MM.1S (cell line): ENCODE measurements around the gene NTM.

Experiments used
- DNase-seq: peaks from one replicate; pipeline ENCODE4 v3.0.0-alpha.2; 2015
- H2AFZ ChIP-seq: fragments of 300-600 bp; sonication (generic); 2 replicates; pipeline ENCODE4 v1.6.0; 2016; ENCODE audit warnings: antibody characterized with exemption, low read length
- H3F3A ChIP-seq: fragments of 300-600 bp; sonication (generic); 2 replicates; pipeline ENCODE4 v1.6.1; 2016; ENCODE audit warnings: mild to moderate bottlenecking, antibody characterized with exemption, low read length, moderate library complexity, mixed read lengths; ENCODE audit not compliant: insufficient read depth
- H3K27ac ChIP-seq: fragments of 300-600 bp; sonication (generic); 2 replicates; pipeline ENCODE4 v1.5.1; 2016; ENCODE audit warnings: mild to moderate bottlenecking, low read length
- H3K27me3 ChIP-seq: fragments of 300-600 bp; sonication (generic); replicated peaks from 2 replicates; pipeline ENCODE4 v1.6.0; 2016; ENCODE audit warnings: low read length; ENCODE audit not compliant: insufficient read depth
- H3K36me3 ChIP-seq: fragments of 300-600 bp; sonication (generic); replicated peaks from 2 replicates; pipeline ENCODE4 v1.6.1; 2016; ENCODE audit warnings: mild to moderate bottlenecking, low read length, mixed read lengths; ENCODE audit not compliant: insufficient read depth
- H3K4me1 ChIP-seq: fragments of 300-600 bp; sonication (generic); 2 replicates; pipeline ENCODE4 v1.6.1; 2016; ENCODE audit warnings: low read length, mixed read lengths
- H3K4me2 ChIP-seq: fragments of 300-600 bp; sonication (generic); 2 replicates; pipeline ENCODE4 v1.6.0; 2016; ENCODE audit warnings: low read depth, low read length
- H3K4me3 ChIP-seq: fragments of 300-600 bp; sonication (generic); 2 replicates; pipeline ENCODE4 v1.5.1; 2016; ENCODE audit warnings: low read length, mixed read lengths
- H3K79me2 ChIP-seq: fragments of 300-600 bp; sonication (generic); 2 replicates; pipeline ENCODE4 v1.6.1; 2016; ENCODE audit warnings: mixed run types, low read length, mixed read lengths
- H3K9ac ChIP-seq: fragments of 300-600 bp; sonication (generic); 2 replicates; pipeline ENCODE4 v1.6.1; 2016; ENCODE audit warnings: low read length, mixed read lengths
- H3K9me2 ChIP-seq: fragments of 300-600 bp; sonication (generic); replicated peaks from 2 replicates; pipeline ENCODE4 v1.6.1; 2016; ENCODE audit warnings: mild to moderate bottlenecking, low read length, mixed read lengths; ENCODE audit not compliant: insufficient read depth
- H3K9me3 ChIP-seq: fragments of 300-600 bp; sonication (generic); replicated peaks from 2 replicates; pipeline ENCODE4 v1.6.1; 2016; ENCODE audit warnings: mild to moderate bottlenecking, low read length, mixed read lengths; ENCODE audit not compliant: insufficient read depth
- H4K20me1 ChIP-seq: fragments of 300-600 bp; sonication (generic); 2 replicates; pipeline ENCODE4 v1.6.1; 2016; ENCODE audit warnings: mild to moderate bottlenecking, low read length, moderate library complexity, mixed read lengths; ENCODE audit not compliant: insufficient read depth
- CTCF ChIP-seq: fragments of 300-600 bp; sonication (generic); IDR thresholded peaks from 2 replicates; pipeline ENCODE4 v1.5.1; 2016; ENCODE audit warnings: antibody characterized with exemption, low read length, mixed read lengths
- EZH2 ChIP-seq: fragments of 300-600 bp; sonication (generic); optimal IDR thresholded peaks from 2 replicates; pipeline ENCODE3; 2017; ENCODE audit warnings: low read depth, mild to moderate bottlenecking, antibody characterized with exemption, low read length, mixed read lengths
- EZH2phosphoT487 ChIP-seq: fragments of 300-600 bp; sonication (generic); IDR thresholded peaks from 2 replicates; pipeline ENCODE4 v1.6.1; 2018; ENCODE audit warnings: antibody characterized with exemption, low read length

NTM gene

GRCh38 chr11:131486937-131487635 is 116.7 kb downstream of the NTM start:
- Histone ChIP-seq H3K9ac (no peak overlapping the region), H3K4me1 (no peaks in the 10 kb centered on the region), H4K20me1 (no peaks in the 10 kb centered on the region), H3K36me3 (no peaks in the 10 kb centered on the region), H3K27me3 (no peaks in the 10 kb centered on the region), H2AFZ (no peak overlapping the region), H3K9me3 (no peaks in the 10 kb centered on the region), H3K79me2 (no peaks in the 10 kb centered on the region), H3K4me3 (no peak overlapping the region), H3F3A (no peaks in the 10 kb centered on the region), H3K27ac (no peak overlapping the region), H3K9me2 (no peaks in the 10 kb centered on the region), H3K4me2 (no peak overlapping the region)
- DNase-seq, result no peak
- no peak for TF ChIP-seq EZH2phosphoT487
- TF ChIP-seq CTCF, result no peak
- no peak for TF ChIP-seq EZH2

GRCh38 chr11:131488238-131488637 is 117.8 kb downstream of the NTM start:
- Histone ChIP-seq H3K9me2 (no peaks in the 10 kb centered on the region), H3K4me3 (no peak overlapping the region), H3K27ac (no peak overlapping the region), H3K79me2 (no peaks in the 10 kb centered on the region), H3K4me2 (no peak overlapping the region), H3K9me3 (no peaks in the 10 kb centered on the region), H2AFZ (no peak overlapping the region), H3K9ac (no peak overlapping the region), H4K20me1 (no peaks in the 10 kb centered on the region), H3F3A (no peaks in the 10 kb centered on the region), H3K36me3 (no peaks in the 10 kb centered on the region), H3K4me1 (no peaks in the 10 kb centered on the region), H3K27me3 (no peaks in the 10 kb centered on the region)
- TF ChIP-seq CTCF (no peak), EZH2phosphoT487 (no peak), EZH2 (no peak)
- DNase-seq, result no peak

GRCh38 chr11:131491503-131491902 is 121.1 kb downstream of the NTM start:
- no peaks in the 10 kb centered on the region for H3K4me1 ChIP-seq
- H3K27me3 ChIP-seq, result no peaks in the 10 kb centered on the region
- H3K9ac ChIP-seq, result no peak overlapping the region
- no peak overlapping the region for H3K27ac ChIP-seq
- H4K20me1 ChIP-seq, result no peaks in the 10 kb centered on the region
- H3F3A ChIP-seq, result no peaks in the 10 kb centered on the region
- no peak for DNase-seq
- no peaks in the 10 kb centered on the region for H3K36me3 ChIP-seq
- no peaks in the 10 kb centered on the region for H3K79me2 ChIP-seq
- H3K4me3 ChIP-seq, result no peak overlapping the region
- no peaks in the 10 kb centered on the region for H3K9me2 ChIP-seq
- TF ChIP-seq EZH2 (no peak), CTCF (no peak), EZH2phosphoT487 (no peak)
- H3K9me3 ChIP-seq, result no peaks in the 10 kb centered on the region
- no peak overlapping the region for H3K4me2 ChIP-seq
- no peak overlapping the region for H2AFZ ChIP-seq
